Stimulated activated memory B cell treated with anti-CD40 and anti-IgM and Interleukin-4, amounts not matched to agents 10 μg/mL and 1 μg/mL and 100 μg/mL, for 72 hours (primary cell): Measurements from ENCODE around the gene AQP4.

ENCODE experiments used
- ATAC-seq: fragments of 150-1000 bp; cut with Tn5 transposase; 2 replicates; pipeline ENCODE4 v1.10.0; 2021
- H3K27ac Mint-ChIP-seq: one replicate; pipeline ENCODE4 v1.8.0; 2022; ENCODE audit warnings: mild to moderate bottlenecking, mixed read lengths
- H3K27me3 Mint-ChIP-seq: one replicate; pipeline ENCODE4 v1.8.0; 2022; ENCODE audit warnings: mixed read lengths
- H3K36me3 Mint-ChIP-seq: one replicate; pipeline ENCODE4 v1.8.0; 2022; ENCODE audit warnings: mixed read lengths
- H3K4me1 Mint-ChIP-seq: one replicate; pipeline ENCODE4 v1.8.0; 2022; ENCODE audit warnings: mixed read lengths
- H3K4me3 Mint-ChIP-seq: one replicate; pipeline ENCODE4 v1.8.0; 2022; ENCODE audit warnings: mild to moderate bottlenecking, moderate library complexity, mixed read lengths
- H3K9me3 Mint-ChIP-seq: one replicate; pipeline ENCODE4 v1.8.0; 2022; ENCODE audit warnings: mixed read lengths

AQP4 gene

DNA sequence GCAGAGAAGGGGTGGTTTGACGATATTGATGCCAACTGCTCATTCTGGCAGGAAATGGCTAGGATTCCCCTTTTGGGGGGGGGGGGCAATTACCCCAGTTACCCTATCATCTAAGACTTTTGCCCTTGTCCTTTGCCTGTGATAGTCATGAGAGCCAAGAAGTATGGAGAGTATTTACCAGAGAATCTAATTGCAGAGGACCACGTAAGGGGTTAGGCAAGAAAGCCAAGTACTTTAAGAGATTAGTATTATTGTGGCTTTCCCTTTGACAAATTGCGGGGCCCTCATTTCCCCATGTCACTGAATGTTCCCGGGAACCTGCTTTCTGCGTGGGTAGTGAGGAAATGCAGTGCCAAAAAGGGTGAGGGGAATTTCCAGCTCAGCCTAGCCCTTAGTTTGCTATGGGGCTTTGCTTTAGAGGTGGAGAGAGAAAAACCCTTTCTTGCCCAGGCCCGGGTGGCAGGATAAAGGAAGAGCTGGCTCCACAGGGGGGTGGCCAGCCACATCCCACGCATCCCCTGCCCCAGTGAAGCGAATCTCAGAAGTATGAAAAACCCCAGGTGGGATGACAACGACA, 1.5 kb downstream of the AQP4 start:
- Mint-ChIP-seq H3K27ac (no peak overlapping the region), H3K4me3 (no peak overlapping the region), H3K36me3 (no peaks in the 10 kb centered on the region), H3K9me3 (no peaks in the 10 kb centered on the region), H3K4me1 (peaks cover 5% of the 10 kb centered on the region), H3K27me3 (peaks cover 21% of the 10 kb centered on the region)
- no peak for ATAC-seq

GRCh38 chr18:26863122-26863879, 2.2 kb downstream of the AQP4 start:
- Mint-ChIP-seq H3K36me3 (no peaks in the 10 kb centered on the region), H3K27me3 (peaks cover 21% of the 10 kb centered on the region), H3K9me3 (no peaks in the 10 kb centered on the region), H3K4me3 (no peak overlapping the region), H3K27ac (no peak overlapping the region), H3K4me1 (peaks cover 5% of the 10 kb centered on the region)
- ATAC-seq: no peak

GRCh38 chr18:26862084-26862483, 3.4 kb downstream of the AQP4 start:
- no peak overlapping the region for H3K27ac Mint-ChIP-seq
- H3K4me3 Mint-ChIP-seq: no peak overlapping the region
- no peak for ATAC-seq
- H3K36me3 Mint-ChIP-seq: no peaks in the 10 kb centered on the region
- peaks cover 21% of the 10 kb centered on the region for H3K27me3 Mint-ChIP-seq
- no peaks in the 10 kb centered on the region for H3K9me3 Mint-ChIP-seq
- H3K4me1 Mint-ChIP-seq: peaks cover 5% of the 10 kb centered on the region

DNA sequence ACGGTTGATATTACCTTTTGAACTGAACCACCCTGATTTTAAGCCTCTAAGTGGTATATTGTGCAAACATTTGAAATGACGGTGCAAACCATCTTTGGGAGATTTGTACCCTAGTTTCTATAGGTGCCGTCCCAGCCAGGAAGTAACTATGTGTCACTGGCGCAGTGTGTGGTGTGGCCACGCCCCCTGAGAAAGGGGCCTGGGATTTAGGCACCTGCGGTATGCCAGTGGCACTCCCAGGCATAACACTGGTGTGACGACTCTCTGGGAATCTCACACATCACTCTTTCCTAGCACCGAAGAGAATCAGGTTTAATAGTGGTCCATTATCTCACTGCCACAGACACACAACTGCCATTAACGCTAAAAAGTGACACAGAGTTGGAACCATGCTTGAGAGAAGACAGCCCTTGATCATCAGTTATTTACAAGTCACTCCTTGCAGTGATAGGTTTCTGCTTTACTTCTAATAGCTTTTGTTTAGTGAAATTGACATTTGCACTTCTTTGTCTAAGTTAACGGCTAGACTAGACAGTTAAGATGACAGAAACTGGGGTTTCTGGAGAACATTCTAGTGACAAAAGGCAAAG, 11.1 kb downstream of the AQP4 start:
- Mint-ChIP-seq H3K4me1 (no peaks in the 10 kb centered on the region), H3K9me3 (no peaks in the 10 kb centered on the region), H3K36me3 (no peaks in the 10 kb centered on the region), H3K4me3 (no peak overlapping the region), H3K27ac (no peak overlapping the region), H3K27me3 (no peaks in the 10 kb centered on the region)
- ATAC-seq: no peak

- Mint-ChIP-seq H3K9me3 (no peaks in the 10 kb centered on the region), H3K27me3 (no peaks in the 10 kb centered on the region), H3K36me3 (no peaks in the 10 kb centered on the region), H3K27ac (no peak overlapping the region), H3K4me1 (no peaks in the 10 kb centered on the region), H3K4me3 (no peak overlapping the region)
- ATAC-seq: no peak
These were observed 12.1 kb downstream of the AQP4 start for GRCh38 chr18:26853401-26853800.

GRCh38 chr18:26843760-26844159, 21.7 kb downstream of the AQP4 start:
- Mint-ChIP-seq H3K4me3 (no peak overlapping the region), H3K27ac (no peak overlapping the region), H3K36me3 (no peaks in the 10 kb centered on the region), H3K9me3 (no peaks in the 10 kb centered on the region), H3K27me3 (no peaks in the 10 kb centered on the region), H3K4me1 (no peaks in the 10 kb centered on the region)
- ATAC-seq: no peak

GRCh38 chr18:26840965-26841364, 24.5 kb downstream of the AQP4 start:
- no peak overlapping the region for H3K27ac Mint-ChIP-seq
- no peak overlapping the region for H3K4me3 Mint-ChIP-seq
- no peaks in the 10 kb centered on the region for H3K9me3 Mint-ChIP-seq
- no peaks in the 10 kb centered on the region for H3K27me3 Mint-ChIP-seq
- H3K36me3 Mint-ChIP-seq: no peaks in the 10 kb centered on the region
- no peak for ATAC-seq
- no peaks in the 10 kb centered on the region for H3K4me1 Mint-ChIP-seq

GRCh38 chr18:26839609-26840008, 25.9 kb downstream of the AQP4 start:
- H3K9me3 Mint-ChIP-seq: no peaks in the 10 kb centered on the region
- no peaks in the 10 kb centered on the region for H3K36me3 Mint-ChIP-seq
- ATAC-seq: no peak
- H3K27me3 Mint-ChIP-seq: no peaks in the 10 kb centered on the region
- no peak overlapping the region for H3K27ac Mint-ChIP-seq
- no peaks in the 10 kb centered on the region for H3K4me1 Mint-ChIP-seq
- H3K4me3 Mint-ChIP-seq: no peak overlapping the region

DNA sequence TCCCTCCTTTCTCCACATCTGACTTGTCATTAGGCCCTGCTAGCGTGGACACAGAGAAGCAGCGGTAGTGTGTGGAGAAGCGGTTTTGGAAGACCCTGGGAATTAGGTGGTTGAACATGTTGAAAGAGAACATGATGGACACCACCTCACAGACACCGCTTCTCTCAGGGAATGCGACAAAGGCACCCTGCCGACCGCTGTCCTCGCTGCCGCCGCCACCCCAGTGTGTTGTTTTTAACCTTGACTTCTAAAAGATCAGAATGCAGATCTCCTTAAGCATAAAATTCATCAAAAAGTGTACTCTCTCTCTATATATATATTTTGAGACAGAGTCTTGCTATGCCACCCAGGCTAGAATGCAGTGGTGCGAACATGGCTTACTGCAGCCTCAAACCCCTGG, 33.2 kb downstream of the AQP4 start:
- H3K27ac Mint-ChIP-seq: no peak overlapping the region
- H3K4me1 Mint-ChIP-seq: no peaks in the 10 kb centered on the region
- no peak for ATAC-seq
- no peaks in the 10 kb centered on the region for H3K9me3 Mint-ChIP-seq
- H3K4me3 Mint-ChIP-seq: no peak overlapping the region
- no peaks in the 10 kb centered on the region for H3K27me3 Mint-ChIP-seq
- H3K36me3 Mint-ChIP-seq: no peaks in the 10 kb centered on the region

GRCh38 chr18:26827581-26827980, 37.9 kb downstream of the AQP4 start:
- no peak for ATAC-seq
- no peaks in the 10 kb centered on the region for H3K4me1 Mint-ChIP-seq
- H3K27me3 Mint-ChIP-seq: no peaks in the 10 kb centered on the region
- H3K36me3 Mint-ChIP-seq: no peaks in the 10 kb centered on the region
- no peaks in the 10 kb centered on the region for H3K9me3 Mint-ChIP-seq
- H3K4me3 Mint-ChIP-seq: no peak overlapping the region
- H3K27ac Mint-ChIP-seq: no peak overlapping the region

DNA sequence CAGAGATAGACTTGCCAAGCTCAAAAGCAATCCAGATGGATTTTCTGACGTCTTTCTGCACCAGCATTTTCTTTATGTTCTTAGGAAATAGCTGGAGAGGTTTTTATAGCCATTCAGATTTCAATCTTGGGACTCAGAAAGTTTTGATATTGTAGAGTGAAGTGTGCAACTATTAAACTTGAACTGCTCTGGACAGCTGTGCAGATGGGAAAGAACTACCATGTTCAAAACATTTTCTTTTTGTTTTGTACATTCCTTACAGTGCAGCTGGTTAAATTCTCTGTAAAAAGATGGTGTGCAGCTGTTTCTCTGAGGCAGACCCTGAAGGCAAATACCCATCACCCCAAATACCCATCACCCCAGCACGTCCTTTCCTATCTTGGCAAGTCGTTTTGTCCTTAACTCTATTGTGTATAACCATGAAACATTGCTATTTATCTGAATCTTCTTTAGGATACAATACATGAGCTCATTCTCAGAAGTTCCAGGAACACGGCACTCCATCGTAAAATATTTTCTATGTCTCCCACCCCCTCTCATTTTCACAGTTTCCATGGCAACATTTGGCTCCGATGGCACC, 38.8 kb downstream of the AQP4 start:
- no peaks in the 10 kb centered on the region for H3K9me3 Mint-ChIP-seq
- H3K27me3 Mint-ChIP-seq: no peaks in the 10 kb centered on the region
- H3K27ac Mint-ChIP-seq: no peak overlapping the region
- no peaks in the 10 kb centered on the region for H3K36me3 Mint-ChIP-seq
- H3K4me3 Mint-ChIP-seq: no peak overlapping the region
- ATAC-seq: no peak
- H3K4me1 Mint-ChIP-seq: no peaks in the 10 kb centered on the region

- ATAC-seq: no peak
- Mint-ChIP-seq H3K4me3 (no peak overlapping the region), H3K4me1 (no peaks in the 10 kb centered on the region), H3K9me3 (peaks cover 9% of the 10 kb centered on the region), H3K27ac (no peak overlapping the region), H3K36me3 (peaks cover 9% of the 10 kb centered on the region), H3K27me3 (peaks cover 6% of the 10 kb centered on the region)
These were observed 44.3 kb downstream of the AQP4 start for GRCh38 chr18:26821181-26821580.

DNA sequence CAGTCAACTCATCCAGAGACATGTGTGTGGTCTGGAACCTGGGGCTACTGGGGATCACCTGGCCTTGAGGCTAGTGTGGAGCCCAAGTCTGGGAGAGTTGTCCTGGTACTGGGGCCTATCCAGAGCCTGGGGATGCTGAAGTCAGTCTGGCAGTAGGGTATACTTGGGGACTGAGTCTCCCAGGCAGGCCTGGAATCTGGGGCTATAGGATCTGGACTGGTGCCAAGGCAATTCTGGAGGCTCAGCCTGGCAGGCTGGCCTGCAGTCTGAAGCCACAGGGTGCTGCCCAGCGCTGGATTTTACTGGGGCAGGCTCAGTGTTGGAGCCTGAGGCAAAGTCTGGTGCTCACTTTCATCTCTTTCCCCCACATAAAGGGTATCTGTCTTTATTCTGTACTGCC, 46.5 kb downstream of the AQP4 start:
- Mint-ChIP-seq H3K36me3 (peaks cover 9% of the 10 kb centered on the region), H3K9me3 (peaks cover 9% of the 10 kb centered on the region), H3K4me3 (no peak overlapping the region), H3K27me3 (peaks cover 6% of the 10 kb centered on the region), H3K4me1 (no peaks in the 10 kb centered on the region), H3K27ac (no peak overlapping the region)
- no peak for ATAC-seq

- Mint-ChIP-seq H3K4me1 (no peaks in the 10 kb centered on the region), H3K27me3 (peaks cover 6% of the 10 kb centered on the region), H3K27ac (no peak overlapping the region), H3K4me3 (no peak overlapping the region), H3K9me3 (peaks cover 9% of the 10 kb centered on the region), H3K36me3 (peaks cover 9% of the 10 kb centered on the region)
- no peak for ATAC-seq
These were observed 47.0 kb downstream of the AQP4 start for GRCh38 chr18:26818461-26818860.

- Mint-ChIP-seq H3K9me3 (peaks cover 10% of the 10 kb centered on the region), H3K4me1 (no peaks in the 10 kb centered on the region), H3K36me3 (peaks cover under 1% of the 10 kb centered on the region), H3K27me3 (peaks cover under 1% of the 10 kb centered on the region), H3K4me3 (no peak overlapping the region), H3K27ac (no peak overlapping the region)
- ATAC-seq: no peak
These were observed 52.5 kb downstream of the AQP4 start for GRCh38 chr18:26813043-26813442.

- H3K4me1 Mint-ChIP-seq: no peaks in the 10 kb centered on the region
- H3K36me3 Mint-ChIP-seq: no peaks in the 10 kb centered on the region
These were observed 53.0 kb downstream of the AQP4 start for GRCh38 chr18:26812462-26812861.

More at GRCh38 chr18:26812462-26812861, 53.0 kb downstream of the AQP4 start:
- no peak for ATAC-seq
- Mint-ChIP-seq H3K27me3 (no peaks in the 10 kb centered on the region), H3K9me3 (peaks cover 10% of the 10 kb centered on the region), H3K4me3 (no peak overlapping the region), H3K27ac (no peak overlapping the region)
